GM18867 (cell line): ENCODE measurements around the gene CD300H.
"Not testable (repeated sequence)": the region's sequence is repeated elsewhere in the genome, so short reads cannot be mapped to it uniquely, and the experiment has no call there.

Experiments used
- ATAC-seq: cut with Tn5 transposase; IDR thresholded peaks from one replicate; pipeline ENCODE4 v1.9.1; 2021; ENCODE audit warnings: mild to moderate bottlenecking, moderate library complexity; ENCODE audit not compliant: unreplicated experiment

CD300H gene

GRCh38 chr17:74528491-74529199, 38.7 kb downstream of the CD300H start:
- peak; percentile 80 for ATAC-seq

GRCh38 chr17:74527756-74528155, 39.6 kb downstream of the CD300H start:
- no peak for ATAC-seq

GRCh38 chr17:74527081-74527480, 40.2 kb downstream of the CD300H start:
- no peak for ATAC-seq

- no peak for ATAC-seq
Observed at GRCh38 chr17:74526681-74527080, 40.6 kb downstream of the CD300H start.

- no peak for ATAC-seq
Observed at GRCh38 chr17:74525781-74526288, 41.5 kb downstream of the CD300H start.

- no peak for ATAC-seq
Observed at GRCh38 chr17:74525465-74525725, 41.9 kb downstream of the CD300H start.

GRCh38 chr17:74524653-74525464, 42.5 kb downstream of the CD300H start:
- no peak for ATAC-seq

GRCh38 chr17:74523308-74523707, 44.0 kb downstream of the CD300H start:
- no peak for ATAC-seq

- no peak for ATAC-seq
Observed at GRCh38 chr17:74522381-74523105, 44.8 kb downstream of the CD300H start.

GRCh38 chr17:74521701-74522201, 45.6 kb downstream of the CD300H start:
- no peak for ATAC-seq

- ATAC-seq, result no peak
Observed at GRCh38 chr17:74520790-74521480, 46.4 kb downstream of the CD300H start.

- no peak for ATAC-seq
Observed at GRCh38 chr17:74520016-74520434, 47.3 kb downstream of the CD300H start.

- ATAC-seq, result not testable (repeated sequence)
Observed at GRCh38 chr17:74518413-74518981, 48.8 kb downstream of the CD300H start.

- ATAC-seq, result no peak
Observed at GRCh38 chr17:74516561-74517328, 50.6 kb downstream of the CD300H start.

GRCh38 chr17:74515941-74516340, 51.4 kb downstream of the CD300H start:
- no peak for ATAC-seq

GRCh38 chr17:74514632-74515334, 52.5 kb downstream of the CD300H start:
- ATAC-seq, result no peak

GRCh38 chr17:74513987-74514631, 53.2 kb downstream of the CD300H start:
- ATAC-seq, result no peak

GRCh38 chr17:74512624-74513091, 54.7 kb downstream of the CD300H start:
- ATAC-seq, result no peak
